IMR-90 (cell line): Measurements from ENCODE around the gene ZNF280A. TPM values are rescaled to one million over a fixed set of nuclear protein-coding genes. Genes with fewer than 3 reads are reported as not detected.

Experiments
- ATAC-seq: fragments of 200-7000 bp; cut with Tn5 transposase; 2 replicates; pipeline ENCODE4 v1.9.1; 2020; ENCODE audit warnings: low read depth, mild to moderate bottlenecking, moderate library complexity
- BruUV-seq: library from RNA; stranded (reverse); fragments of 400-500 nt; replicated peaks from 2 replicates; lab custom pipeline; 2021; lab: Mats Ljungman, UMichigan
- CTCF ChIA-PET: fragments of 300-600 bp; formaldehyde crosslinking; extraction: SDS; loops from one replicate; lab custom pipeline; 2021; ENCODE audit warnings: antibody characterized with exemption; lab: Yijun Ruan, JAX
- POLR2A ChIA-PET: fragments of 300-600 bp; sonication (Branson Sonifier 250); formaldehyde crosslinking; loops from one replicate; lab custom pipeline; 2022; ENCODE audit warnings: antibody characterized with exemption; ENCODE audit not compliant: unreplicated experiment; lab: Charles Lee
- DNase-seq: peaks from one replicate; pipeline ENCODE4 v3.0.0; 2013
- H2AFZ ChIP-seq: replicated peaks from 2 replicates; pipeline ENCODE3; 2013; ENCODE audit warnings: low read length, mild to moderate bottlenecking; ENCODE audit not compliant: poor library complexity
- H2AK5ac ChIP-seq: 2 replicates; pipeline ENCODE4 v1.6.1; 2013; ENCODE audit warnings: low read depth, low read length, inconsistent platforms
- H2AK9ac ChIP-seq: replicated peaks from 2 replicates; pipeline ENCODE3; 2013; ENCODE audit warnings: mild to moderate bottlenecking, low read depth, low read length, moderate library complexity; ENCODE audit not compliant: poor library complexity
- H2BK120ac ChIP-seq: 2 replicates; pipeline ENCODE4 v1.6.1; 2013; ENCODE audit warnings: low read depth, low read length, inconsistent platforms
- H2BK15ac ChIP-seq: 3 replicates; pipeline ENCODE4 v1.6.1; 2013; ENCODE audit warnings: low read depth, low read length, inconsistent platforms
- H2BK20ac ChIP-seq: 2 replicates; pipeline ENCODE4 v1.6.1; 2013; ENCODE audit warnings: low read depth, mild to moderate bottlenecking, inconsistent platforms, low read length, moderate library complexity
- H2BK5ac ChIP-seq: 2 replicates; pipeline ENCODE4 v1.6.1; 2013; ENCODE audit warnings: mild to moderate bottlenecking, low read depth, low read length, inconsistent platforms; ENCODE audit not compliant: poor library complexity, severe bottlenecking
- H3K14ac ChIP-seq: replicated peaks from 2 replicates; pipeline ENCODE4 v1.6.1; 2013; ENCODE audit warnings: low read depth, low read length, inconsistent platforms
- H3K18ac ChIP-seq: 2 replicates; pipeline ENCODE4 v1.6.1; 2013; ENCODE audit warnings: low read depth, low read length, control low read depth
- H3K23ac ChIP-seq: 2 replicates; pipeline ENCODE4 v1.6.1; 2013; ENCODE audit warnings: low read depth, low read length, inconsistent platforms
- H3K27ac ChIP-seq: 2 replicates; pipeline ENCODE4 v1.5.1; 2013; ENCODE audit warnings: mild to moderate bottlenecking, control low read depth, low read length; ENCODE audit not compliant: insufficient read depth
- H3K27me3 ChIP-seq: 2 replicates; pipeline ENCODE4 v1.6.1; 2013; ENCODE audit warnings: low read length; ENCODE audit not compliant: control insufficient read depth, insufficient read depth
- H3K36me3 ChIP-seq: 2 replicates; pipeline ENCODE4 v1.6.1; 2013; ENCODE audit warnings: low read length, mixed read lengths; ENCODE audit not compliant: control insufficient read depth, insufficient read depth
- H3K4ac ChIP-seq: 2 replicates; pipeline ENCODE4 v1.6.1; 2013; ENCODE audit warnings: low read depth, low read length, inconsistent platforms
- H3K4me1 ChIP-seq: 2 replicates; pipeline ENCODE4 v1.6.1; 2013; ENCODE audit warnings: low read length, mixed read lengths; ENCODE audit not compliant: control insufficient read depth, insufficient read depth
- H3K4me2 ChIP-seq: 2 replicates; pipeline ENCODE4 v1.6.1; 2013; ENCODE audit warnings: low read depth, mild to moderate bottlenecking, control low read depth, low read length, moderate library complexity
- H3K4me3 ChIP-seq: 2 replicates; pipeline ENCODE4 v1.5.1; 2013; ENCODE audit warnings: low read depth, mild to moderate bottlenecking, control low read depth, low read length, moderate library complexity; ENCODE audit not compliant: insufficient read depth
- H3K56ac ChIP-seq: 2 replicates; pipeline ENCODE4 v1.6.1; 2013; ENCODE audit warnings: low read length, inconsistent platforms; ENCODE audit not compliant: insufficient read depth; ENCODE audit errors: extremely low read depth
- H3K79me1 ChIP-seq, 2 experiments: 2 replicates each; pipeline ENCODE4 v1.6.1; 2013; ENCODE audit warnings: low read length in 2 of 2, inconsistent platforms in 1 of 2, low read depth in 1 of 2
- H3K9ac ChIP-seq: 2 replicates; pipeline ENCODE4 v1.6.1; 2013; ENCODE audit warnings: low read depth, low read length, control low read depth
- H3K9me1 ChIP-seq: 2 replicates; pipeline ENCODE4 v1.6.1; 2013; ENCODE audit warnings: low read length, inconsistent platforms; ENCODE audit not compliant: insufficient read depth
- H3K9me3 ChIP-seq: 2 replicates; pipeline ENCODE4 v1.6.1; 2013; ENCODE audit warnings: low read length; ENCODE audit not compliant: control insufficient read depth, insufficient read depth
- H4K20me1 ChIP-seq: 2 replicates; pipeline ENCODE4 v1.6.1; 2013; ENCODE audit warnings: low read length, inconsistent platforms; ENCODE audit not compliant: insufficient read depth
- H4K5ac ChIP-seq: 2 replicates; pipeline ENCODE4 v1.6.1; 2013; ENCODE audit warnings: mild to moderate bottlenecking, low read depth, low read length, control low read depth
- H4K8ac ChIP-seq, 2 experiments: 2 replicates each; pipeline ENCODE4 v1.6.1; 2013; ENCODE audit warnings: low read depth in 2 of 2, low read length in 2 of 2, control low read depth in 1 of 2, inconsistent platforms in 1 of 2
- H4K91ac ChIP-seq: 2 replicates; pipeline ENCODE4 v1.6.1; 2013; ENCODE audit warnings: low read depth, low read length, inconsistent platforms; ENCODE audit not compliant: insufficient read depth
- BHLHE40 ChIP-seq: fragments of 150-350 bp; IDR thresholded peaks from 2 replicates; pipeline ENCODE4 v1.6.1; 2016; ENCODE audit warnings: mild to moderate bottlenecking, low read depth, low read length
- CEBPB ChIP-seq: IDR thresholded peaks from 2 replicates; pipeline ENCODE4 v1.6.1; 2012; ENCODE audit warnings: low read depth, low read length, improper control_type of control experiment
- CHD1 ChIP-seq: IDR thresholded peaks from 2 replicates; pipeline ENCODE4 v1.6.1; 2012; ENCODE audit warnings: low read depth, low read length, improper control_type of control experiment
- FOS ChIP-seq: fragments of 150-350 bp; IDR thresholded peaks from 2 replicates; pipeline ENCODE4 v1.6.1; 2016; ENCODE audit warnings: low read depth, low read length
- MAFK ChIP-seq: IDR thresholded peaks from 2 replicates; pipeline ENCODE4 v1.6.1; 2012; ENCODE audit warnings: low read depth, low read length, improper control_type of control experiment
- MAZ ChIP-seq: IDR thresholded peaks from 2 replicates; pipeline ENCODE4 v1.6.1; 2012; ENCODE audit warnings: low read depth, mild to moderate bottlenecking, low read length, improper control_type of control experiment, moderate library complexity, borderline replicate concordance
- MXI1 ChIP-seq: IDR thresholded peaks from 2 replicates; pipeline ENCODE4 v1.6.1; 2012; ENCODE audit warnings: low read depth, mild to moderate bottlenecking, low read length, moderate library complexity, borderline replicate concordance
- NFE2L2 ChIP-seq: fragments of 150-350 bp; IDR thresholded peaks from 2 replicates; pipeline ENCODE4 v1.6.1; 2016; ENCODE audit warnings: low read depth, mild to moderate bottlenecking, low read length
- POLR2A ChIP-seq: IDR thresholded peaks from 2 replicates; pipeline ENCODE4 v1.6.1; 2012; ENCODE audit warnings: mild to moderate bottlenecking, low read depth, low read length
- RAD21 ChIP-seq: IDR thresholded peaks from 2 replicates; pipeline ENCODE4 v1.6.1; 2012; ENCODE audit warnings: low read length, improper control_type of control experiment
- RCOR1 ChIP-seq: IDR thresholded peaks from 2 replicates; pipeline ENCODE4 v1.6.1; 2012; ENCODE audit warnings: mild to moderate bottlenecking, low read length, improper control_type of control experiment; ENCODE audit not compliant: insufficient replicate concordance
- RFX5 ChIP-seq: IDR thresholded peaks from 2 replicates; pipeline ENCODE4 v1.8.0; 2012; ENCODE audit warnings: low read depth, mild to moderate bottlenecking, low read length, moderate library complexity
- SMC3 ChIP-seq: fragments of 150-350 bp; IDR thresholded peaks from 2 replicates; pipeline ENCODE4 v1.6.1; 2016; ENCODE audit warnings: low read depth, mild to moderate bottlenecking, antibody characterized with exemption, low read length, moderate library complexity
- WGBS, 2 experiments: methylation state at CpG; one replicate each; pipeline versions ENCODE4 v1.1.5 to v1.1.7; 2013; ENCODE audit warnings: missing lambda C conversion rate in 2 of 2; ENCODE audit not compliant: insufficient read length in 1 of 2; ENCODE audit errors: extremely low coverage in 2 of 2; 5-methylcytosine and 5-hydroxymethylcytosine counted together
- dilution Hi-C: fragments of 300-500 bp; cut with HindIII; formaldehyde crosslinking; loops from one replicate; pipeline ENCODE4 v1.14.3; 2018; ENCODE audit warnings: low sequenced_read_pairs; ENCODE audit not compliant: unreplicated experiment
- in situ Hi-C: fragments of 300-500 bp; cut with MboI; formaldehyde crosslinking; loops from 3 replicates; pipeline ENCODE4 v1.14.3; 2019; ENCODE audit warnings: low sequenced_read_pairs, inconsistent platforms, mixed read lengths
- intact Hi-C: fragments of 100-400 bp; cut with micrococcal nuclease; formaldehyde crosslinking; loops from 2 replicates; pipeline ENCODE4 v1.10.0; 2022
- polyA plus RNA-seq, 3 experiments: library from polyadenylated mRNA; depleted of rRNA; stranded (reverse); fragments of >200 nt; gene quantifications; 2 replicates each; pipeline ENCODE4 v1.2.3, GENCODE V29; 2012; ENCODE audit warnings: low replicate concordance in 1 of 3
- total RNA-seq: library from RNA; depleted of rRNA; stranded (reverse); fragments of >200 nt; gene quantifications from 2 replicates; pipeline ENCODE4 v1.2.3, GENCODE V29; 2012
- TF ChIP-seq, protein P1 (sequence below): fragments of 150-350 bp; IDR thresholded peaks from 2 replicates; pipeline ENCODE4 v1.6.1; 2016; ENCODE audit warnings: low read depth, mild to moderate bottlenecking, low read length, moderate library complexity, borderline replicate concordance
- TF ChIP-seq, protein P2 (sequence below): fragments of 150-350 bp; IDR thresholded peaks from 2 replicates; pipeline ENCODE4 v1.6.1; 2017; ENCODE audit warnings: mild to moderate bottlenecking, antibody characterized with exemption, low read length, low read depth
- TF ChIP-seq, protein P3 (sequence below): conservative IDR thresholded peaks from 2 replicates; pipeline ENCODE4 v1.5.1; 2012; ENCODE audit warnings: mild to moderate bottlenecking, low read depth, low read length, improper control_type of control experiment

ZNF280A gene
- total and polyA plus RNA-seq, 2 of the 4 experiments (the other 2 are of a cell fraction) = not detected

DNA sequence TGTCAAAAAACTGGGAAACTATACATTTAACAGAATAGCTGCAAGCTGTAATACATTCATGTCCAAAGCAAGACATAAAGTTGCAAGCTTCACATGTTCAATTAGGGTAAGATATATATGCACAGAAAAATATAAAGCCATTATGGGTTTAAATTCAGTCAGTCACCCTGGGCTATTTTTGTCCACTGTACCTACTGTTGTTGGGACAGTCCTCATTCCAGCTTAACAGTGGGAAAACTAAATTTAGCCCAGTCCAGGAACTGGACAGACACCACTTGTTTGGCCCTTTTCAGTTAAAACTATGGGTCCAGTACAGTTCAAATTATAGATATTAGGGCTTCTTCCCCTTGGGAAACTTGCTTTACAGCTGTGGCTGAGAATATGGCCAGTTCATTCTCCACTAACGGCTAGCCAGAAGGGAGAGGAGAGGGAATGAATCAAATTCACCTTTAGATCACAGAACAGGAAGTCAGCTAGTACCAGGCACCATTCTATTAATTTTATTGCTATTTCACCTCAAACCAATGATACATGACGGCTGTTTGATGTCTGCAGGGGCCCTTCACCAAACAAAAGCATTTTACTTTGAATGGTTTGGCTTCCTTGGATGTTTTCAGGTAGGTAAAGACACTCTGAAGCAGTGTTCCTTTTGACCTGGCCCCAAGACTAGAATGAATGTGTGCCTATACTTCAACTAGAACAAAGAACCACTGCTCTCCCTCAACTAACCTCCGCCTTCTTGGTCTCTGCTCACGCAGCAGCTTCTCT is 33.8 kb downstream of the ZNF280A start:
- dilution Hi-C loops (no loop called here), intact Hi-C loops (no loop called here), in situ Hi-C loops (no loop called here)
- Histone ChIP-seq H3K79me1 (no peaks in the 10 kb centered on the region), H2BK120ac (no peak overlapping the region), H3K9me3 (no peaks in the 10 kb centered on the region), H3K4me1 (no peaks in the 10 kb centered on the region), H3K27me3 (no peaks in the 10 kb centered on the region), H3K4me3 (no peak overlapping the region), H2BK20ac (no peak overlapping the region), H2AK5ac (no peak overlapping the region), H3K9ac (no peak overlapping the region), H2AFZ (no peak overlapping the region), H3K4ac (no peak overlapping the region), H4K8ac (no peak overlapping the region), H2AK9ac (no peak overlapping the region), H3K23ac (no peak overlapping the region), H3K27ac (no peak overlapping the region), H4K5ac (no peak overlapping the region), H3K4me2 (no peak overlapping the region), H4K20me1 (no peaks in the 10 kb centered on the region), H2BK5ac (no peak overlapping the region), H4K91ac (no peak overlapping the region), H3K18ac (no peak overlapping the region), H2BK15ac (no peak overlapping the region), H3K9me1 (no peaks in the 10 kb centered on the region), H3K36me3 (no peaks in the 10 kb centered on the region), H3K14ac (no peak overlapping the region), H3K56ac (no peak overlapping the region)
- no peak for DNase-seq
- ChIA-PET CTCF (no interaction called here), POLR2A (no interaction called here)
- TF ChIP-seq, protein P1, sequence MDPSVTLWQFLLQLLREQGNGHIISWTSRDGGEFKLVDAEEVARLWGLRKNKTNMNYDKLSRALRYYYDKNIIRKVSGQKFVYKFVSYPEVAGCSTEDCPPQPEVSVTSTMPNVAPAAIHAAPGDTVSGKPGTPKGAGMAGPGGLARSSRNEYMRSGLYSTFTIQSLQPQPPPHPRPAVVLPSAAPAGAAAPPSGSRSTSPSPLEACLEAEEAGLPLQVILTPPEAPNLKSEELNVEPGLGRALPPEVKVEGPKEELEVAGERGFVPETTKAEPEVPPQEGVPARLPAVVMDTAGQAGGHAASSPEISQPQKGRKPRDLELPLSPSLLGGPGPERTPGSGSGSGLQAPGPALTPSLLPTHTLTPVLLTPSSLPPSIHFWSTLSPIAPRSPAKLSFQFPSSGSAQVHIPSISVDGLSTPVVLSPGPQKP = no peak
- no peak for TF ChIP-seq FOS
- TF ChIP-seq RFX5 = no peak
- no peak for TF ChIP-seq CHD1
- TF ChIP-seq MXI1 = no peak
- TF ChIP-seq BHLHE40 = no peak
- TF ChIP-seq POLR2A = no peak
- TF ChIP-seq NFE2L2 = no peak
- TF ChIP-seq, protein P2, sequence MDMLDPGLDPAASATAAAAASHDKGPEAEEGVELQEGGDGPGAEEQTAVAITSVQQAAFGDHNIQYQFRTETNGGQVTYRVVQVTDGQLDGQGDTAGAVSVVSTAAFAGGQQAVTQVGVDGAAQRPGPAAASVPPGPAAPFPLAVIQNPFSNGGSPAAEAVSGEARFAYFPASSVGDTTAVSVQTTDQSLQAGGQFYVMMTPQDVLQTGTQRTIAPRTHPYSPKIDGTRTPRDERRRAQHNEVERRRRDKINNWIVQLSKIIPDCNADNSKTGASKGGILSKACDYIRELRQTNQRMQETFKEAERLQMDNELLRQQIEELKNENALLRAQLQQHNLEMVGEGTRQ = no peak
- no peak for TF ChIP-seq CEBPB
- no peak for TF ChIP-seq RCOR1
- TF ChIP-seq SMC3 = no peak
- TF ChIP-seq MAZ = no peak
- no peak for TF ChIP-seq MAFK
- TF ChIP-seq, protein P3, sequence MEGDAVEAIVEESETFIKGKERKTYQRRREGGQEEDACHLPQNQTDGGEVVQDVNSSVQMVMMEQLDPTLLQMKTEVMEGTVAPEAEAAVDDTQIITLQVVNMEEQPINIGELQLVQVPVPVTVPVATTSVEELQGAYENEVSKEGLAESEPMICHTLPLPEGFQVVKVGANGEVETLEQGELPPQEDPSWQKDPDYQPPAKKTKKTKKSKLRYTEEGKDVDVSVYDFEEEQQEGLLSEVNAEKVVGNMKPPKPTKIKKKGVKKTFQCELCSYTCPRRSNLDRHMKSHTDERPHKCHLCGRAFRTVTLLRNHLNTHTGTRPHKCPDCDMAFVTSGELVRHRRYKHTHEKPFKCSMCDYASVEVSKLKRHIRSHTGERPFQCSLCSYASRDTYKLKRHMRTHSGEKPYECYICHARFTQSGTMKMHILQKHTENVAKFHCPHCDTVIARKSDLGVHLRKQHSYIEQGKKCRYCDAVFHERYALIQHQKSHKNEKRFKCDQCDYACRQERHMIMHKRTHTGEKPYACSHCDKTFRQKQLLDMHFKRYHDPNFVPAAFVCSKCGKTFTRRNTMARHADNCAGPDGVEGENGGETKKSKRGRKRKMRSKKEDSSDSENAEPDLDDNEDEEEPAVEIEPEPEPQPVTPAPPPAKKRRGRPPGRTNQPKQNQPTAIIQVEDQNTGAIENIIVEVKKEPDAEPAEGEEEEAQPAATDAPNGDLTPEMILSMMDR = no peak
- TF ChIP-seq RAD21 = no peak
- WGBS, 2 experiments = no CpG with 5 or more reads among the region's 4 CpGs
- no TSS peak for BruUV-seq
- ATAC-seq = no peak
